A673 (cell line): Measurements from ENCODE around the gene TACC2. TPM values are rescaled to one million over a fixed set of nuclear protein-coding genes. Genes with fewer than 3 reads are reported as not detected.

ENCODE experiments used
- BruUV-seq: library from RNA; stranded (reverse); fragments of 400-500 nt; replicated peaks from 2 replicates; lab custom pipeline; 2021; lab: Mats Ljungman, UMichigan
- CTCF ChIA-PET: fragments of 300-600 bp; sonication (Branson Sonifier 250); formaldehyde crosslinking; loops from one replicate; lab custom pipeline; 2022; ENCODE audit warnings: antibody characterized with exemption; lab: Charles Lee
- POLR2A ChIA-PET: fragments of 300-600 bp; sonication (Branson Sonifier 250); formaldehyde crosslinking; loops from one replicate; lab custom pipeline; 2022; ENCODE audit warnings: antibody characterized with exemption; ENCODE audit not compliant: low non-redundant PET; lab: Charles Lee
- DNase-seq: peaks from one replicate; pipeline ENCODE4 v3.0.0-alpha.2; 2015; ENCODE audit warnings: low spot score
- H3K27ac ChIP-seq: fragments of 200-600 bp; sonication (generic); 2 replicates; pipeline ENCODE4 v1.5.1; 2016; ENCODE audit warnings: mixed run types, low read depth, mild to moderate bottlenecking, mixed read lengths, antibody characterized with exemption, low read length; ENCODE audit not compliant: poor library complexity, severe bottlenecking
- H3K27me3 ChIP-seq: fragments of 200-600 bp; sonication (generic); replicated peaks from 2 replicates; pipeline ENCODE4 v1.6.1; 2017; ENCODE audit warnings: mixed run types, low read depth, mild to moderate bottlenecking, mixed read lengths, antibody characterized with exemption, low read length; ENCODE audit not compliant: insufficient read depth, poor library complexity
- H3K36me3 ChIP-seq: fragments of 200-600 bp; sonication (generic); 2 replicates; pipeline ENCODE4 v1.6.1; 2016; ENCODE audit warnings: mixed run types, mild to moderate bottlenecking, mixed read lengths, antibody characterized with exemption, low read length; ENCODE audit not compliant: insufficient read depth, poor library complexity, severe bottlenecking
- H3K4me1 ChIP-seq: fragments of 200-600 bp; sonication (generic); 2 replicates; pipeline ENCODE4 v1.6.1; 2017; ENCODE audit warnings: mixed run types, mild to moderate bottlenecking, mixed read lengths, antibody characterized with exemption, low read length; ENCODE audit not compliant: insufficient read depth, poor library complexity, severe bottlenecking
- H3K4me3 ChIP-seq: fragments of 200-600 bp; sonication (generic); 2 replicates; pipeline ENCODE4 v1.5.1; 2016; ENCODE audit warnings: low read depth, mixed run types, mild to moderate bottlenecking, mixed read lengths, low read length; ENCODE audit not compliant: poor library complexity, severe bottlenecking
- H3K9me3 ChIP-seq: fragments of 200-600 bp; sonication (generic); 2 replicates; pipeline ENCODE4 v1.6.1; 2016; ENCODE audit warnings: mixed run types, low read depth, mild to moderate bottlenecking, mixed read lengths, antibody characterized with exemption, low read length; ENCODE audit not compliant: poor library complexity, severe bottlenecking
- CTCF ChIP-seq: fragments of 300-800, 200-600 bp; sonication (generic); conservative IDR thresholded peaks from 2 replicates; pipeline ENCODE4 v1.5.1; 2017; ENCODE audit warnings: low read depth, mild to moderate bottlenecking, antibody characterized with exemption, low read length, moderate library complexity, mixed read lengths
- EZH2 ChIP-seq: fragments of 200-600 bp; sonication (generic); IDR thresholded peaks from 2 replicates; pipeline ENCODE4 v1.6.1; 2017; ENCODE audit warnings: borderline replicate concordance, low read depth, mild to moderate bottlenecking, mixed read lengths, antibody characterized with exemption, low read length; ENCODE audit not compliant: poor library complexity, severe bottlenecking
- intact Hi-C: fragments of 100-400 bp; cut with micrococcal nuclease; formaldehyde crosslinking; loops from one replicate; pipeline ENCODE4 v1.10.0; 2022; ENCODE audit not compliant: unreplicated experiment
- total RNA-seq: library from RNA; stranded (reverse); gene quantifications from 2 replicates; pipeline ENCODE4 v1.2.3, GENCODE V29; 2021

TACC2 gene
- total RNA-seq, 1 experiment from 2014 or later, result 0.62 TPM

GRCh38 chr10:122265896-122266295 is 276.9 kb downstream of the TACC2 start:
- Histone ChIP-seq H3K27ac (no peak overlapping the region), H3K4me3 (no peak overlapping the region), H3K36me3 (no peaks in the 10 kb centered on the region), H3K4me1 (no peaks in the 10 kb centered on the region), H3K9me3 (peaks cover 17% of the 10 kb centered on the region), H3K27me3 (peaks cover 8% of the 10 kb centered on the region)
- BruUV-seq, result no TSS peak
- DNase-seq, result no peak
- intact Hi-C loops, result no loop called here
- POLR2A ChIA-PET, result no interaction called here
- TF ChIP-seq EZH2 (no peak), CTCF (no peak)
- CTCF ChIA-PET, result no interaction called here

DNA sequence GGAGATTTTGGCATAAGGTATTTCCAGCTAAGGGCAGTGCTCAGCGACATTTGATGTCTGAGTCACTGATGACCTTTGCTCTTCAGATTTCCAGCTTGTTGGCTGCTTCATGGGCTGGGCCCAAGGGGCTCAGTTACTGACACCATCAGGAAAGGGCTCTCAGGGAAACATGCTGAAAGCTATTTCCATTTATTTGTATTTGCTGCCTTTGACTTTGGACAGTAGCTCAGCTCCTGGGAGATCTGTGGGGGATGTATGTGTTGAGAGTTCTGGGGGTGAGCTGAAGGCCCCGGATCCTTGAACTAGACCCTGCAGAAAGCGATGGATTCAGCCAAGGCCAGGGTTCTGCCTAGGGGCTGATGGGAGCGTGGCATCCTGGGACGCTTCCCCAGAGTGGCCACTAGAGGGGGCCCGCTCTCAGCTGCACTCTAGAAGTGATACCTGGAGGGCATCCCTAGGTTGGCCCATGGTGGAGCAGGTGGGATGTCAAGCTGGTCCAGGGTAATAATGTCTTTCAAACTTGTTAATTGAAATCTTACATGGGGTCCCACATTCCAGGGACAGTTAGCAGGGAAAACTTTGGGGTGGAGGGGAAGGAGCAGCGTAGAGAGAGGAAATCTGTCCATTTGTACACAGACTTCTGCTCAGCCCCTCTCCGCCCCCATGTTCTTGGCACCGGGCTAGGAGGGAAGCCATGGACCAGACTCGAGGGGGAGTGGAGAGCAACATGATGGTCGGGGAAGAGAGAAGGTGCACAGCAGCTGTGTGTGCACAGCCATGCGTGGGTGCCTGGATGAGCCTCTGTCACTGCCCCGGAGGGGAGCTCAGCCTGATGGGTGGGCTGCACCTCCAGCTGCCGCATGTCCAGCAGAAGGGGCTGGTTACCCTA is 279.1 kb downstream of the TACC2 start:
- TF ChIP-seq EZH2 (no peak), CTCF (peak; percentile 96)
- Histone ChIP-seq H3K27ac (no peak overlapping the region), H3K9me3 (peaks cover 2% of the 10 kb centered on the region), H3K36me3 (no peaks in the 10 kb centered on the region), H3K4me3 (no peak overlapping the region), H3K27me3 (peaks cover 4% of the 10 kb centered on the region), H3K4me1 (no peaks in the 10 kb centered on the region)
- POLR2A ChIA-PET, result no interaction called here
- no TSS peak for BruUV-seq
- CTCF ChIA-PET, result interaction anchor here (0.9 to 1.7 kb wide), 3 partner anchors 9 to 297 kb away, joined by 4 to 10 read pairs (median 4); no protein-coding TSS in a partner anchor
- DNase-seq, result peak; percentile 41
- intact Hi-C loops, result no loop called here

DNA sequence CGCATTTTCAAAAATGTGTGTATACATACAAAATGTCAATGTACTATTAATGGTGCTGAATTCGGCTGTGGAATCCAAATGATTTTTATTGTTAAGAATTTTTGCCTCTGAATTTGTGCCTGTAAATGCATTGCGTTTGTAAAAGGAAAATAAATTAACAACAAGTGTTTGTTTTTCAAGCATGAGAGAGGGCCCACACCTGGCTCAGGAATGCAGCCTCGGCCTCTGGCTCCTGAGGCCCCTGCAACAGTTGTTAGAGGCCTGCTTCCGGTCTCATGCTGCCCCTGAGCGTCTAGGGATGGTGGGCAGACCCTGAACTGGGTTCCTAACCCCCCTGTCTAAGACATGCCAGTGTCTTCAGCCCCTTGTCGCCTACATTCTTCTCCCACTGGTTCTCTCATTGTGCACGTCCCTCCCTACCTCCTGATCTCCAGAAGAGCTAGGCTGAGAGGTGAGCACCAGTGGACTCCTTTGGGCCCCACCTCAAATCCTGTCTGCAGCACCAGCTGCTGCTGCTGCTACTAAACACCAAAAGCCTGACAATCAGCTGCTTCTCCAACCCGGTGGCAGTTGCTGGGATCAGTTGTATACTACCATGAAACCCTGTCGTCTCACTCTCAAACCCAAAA is 280.2 kb downstream of the TACC2 start:
- Histone ChIP-seq H3K27me3 (no peaks in the 10 kb centered on the region), H3K9me3 (no peaks in the 10 kb centered on the region), H3K27ac (no peak overlapping the region), H3K4me1 (no peaks in the 10 kb centered on the region), H3K36me3 (no peaks in the 10 kb centered on the region), H3K4me3 (no peak overlapping the region)
- no peak for DNase-seq
- POLR2A ChIA-PET, result no interaction called here
- BruUV-seq, result no TSS peak
- intact Hi-C loops, result no loop called here
- no peak for TF ChIP-seq EZH2
- no peak for TF ChIP-seq CTCF
- CTCF ChIA-PET, result interaction anchor here (0.9 to 1.7 kb wide), 3 partner anchors 10 to 296 kb away, joined by 4 to 10 read pairs (median 4); no protein-coding TSS in a partner anchor
